ENCODE data around the gene FTCDNL1.

FTCDNL1 gene

DNA sequence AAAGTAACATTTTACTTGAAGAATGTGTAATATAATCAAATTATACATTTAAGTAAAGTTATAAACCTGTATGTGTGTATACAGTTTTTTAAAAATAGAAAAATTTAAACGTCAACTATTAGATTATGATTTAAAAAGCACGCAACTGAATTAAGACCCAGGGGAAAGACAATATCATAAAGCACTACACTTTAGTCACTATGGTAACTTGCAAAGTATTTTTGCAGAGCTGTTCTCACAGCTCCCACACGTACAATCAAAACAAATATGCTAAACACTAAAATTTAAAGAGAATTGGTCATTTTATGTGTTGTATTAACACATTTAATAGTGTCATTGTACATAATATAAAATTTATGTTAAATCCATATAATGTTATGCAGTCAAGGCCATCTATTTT, 59.7 kb downstream of the FTCDNL1 start:
- DNase-seq (ENCODE audit: low spot score) = no peak

DNA sequence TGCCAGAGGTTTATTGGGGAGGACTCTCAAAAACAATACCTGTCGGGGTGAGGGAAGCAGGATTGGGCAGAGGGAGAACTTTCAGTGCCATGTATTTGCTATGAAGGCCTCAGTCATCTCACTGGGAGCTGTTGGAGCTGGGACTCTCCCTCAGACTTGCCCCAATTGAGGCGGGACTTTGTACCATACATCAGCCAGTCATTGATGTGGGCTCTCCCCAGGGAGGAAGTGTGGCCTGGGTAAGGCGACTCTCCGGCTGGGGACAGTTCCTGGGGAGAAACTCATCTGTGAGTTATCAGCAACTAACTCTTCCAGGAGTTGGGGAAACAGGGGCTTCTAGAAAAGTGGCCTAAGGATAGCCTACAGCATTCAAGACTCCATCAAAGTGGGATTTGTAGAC, 66.5 kb downstream of the FTCDNL1 start:
- no peak for DNase-seq (ENCODE audit: low spot score)

DNA sequence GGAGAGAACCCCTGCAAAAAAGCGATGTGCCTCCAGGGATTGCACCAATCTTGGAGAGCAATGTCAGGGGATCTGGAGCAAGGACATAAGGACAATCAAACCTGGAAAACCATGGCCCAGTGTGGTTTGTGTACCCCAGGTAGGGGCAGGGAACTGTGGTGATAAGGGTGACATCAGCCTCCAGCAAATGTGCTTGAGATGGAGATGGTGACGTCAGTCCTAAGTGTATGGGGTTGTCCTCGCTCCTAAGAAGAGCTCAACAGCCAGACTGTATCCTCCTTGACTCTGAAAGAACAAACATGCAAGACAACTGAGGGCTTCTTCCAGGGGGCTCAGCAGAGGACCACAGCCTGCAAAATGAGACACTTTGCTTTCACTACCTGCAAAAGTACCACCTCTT, 71.4 kb downstream of the FTCDNL1 start:
- no peak for DNase-seq (ENCODE audit: low spot score)

DNA sequence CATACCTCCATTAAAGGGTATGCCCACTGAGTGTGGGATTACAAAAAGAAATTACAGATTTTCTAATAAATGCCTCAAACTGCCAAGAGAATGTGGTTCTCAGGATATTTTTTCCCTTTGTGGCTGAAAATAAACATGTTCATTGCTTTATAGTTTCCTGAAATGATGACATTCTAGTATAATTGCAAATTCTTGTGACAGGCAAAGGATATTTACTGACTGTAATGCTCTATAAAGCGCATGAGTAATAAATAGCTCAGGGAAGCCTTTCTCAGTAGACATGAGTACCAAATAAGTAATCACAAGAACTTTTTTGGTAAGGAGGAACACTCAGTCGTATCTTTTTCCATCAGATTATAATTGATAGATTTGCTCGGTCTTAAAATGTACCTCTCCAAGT, 72.3 kb downstream of the FTCDNL1 start:
- DNase-seq (ENCODE audit: low spot score) = no peak

DNA sequence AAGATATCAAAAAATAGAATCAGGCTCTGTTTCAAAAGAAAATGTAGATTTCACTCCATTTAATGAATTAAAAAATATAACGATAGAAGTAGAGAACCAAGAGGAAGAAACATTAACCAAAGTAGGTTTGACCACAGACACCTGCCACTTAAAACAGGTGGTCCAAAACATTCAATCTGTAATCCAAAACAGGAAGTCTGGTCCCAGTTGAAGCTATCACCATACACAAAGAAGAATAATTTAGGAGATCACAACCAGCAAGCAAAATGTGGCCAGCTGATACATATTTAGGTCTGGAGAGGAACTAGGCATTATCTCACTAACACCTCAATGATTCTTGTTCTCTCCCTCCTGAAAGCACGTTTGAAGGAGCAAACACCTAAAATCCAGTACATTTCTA, 73.1 kb downstream of the FTCDNL1 start:
- no peak for DNase-seq (ENCODE audit: low spot score)

DNA sequence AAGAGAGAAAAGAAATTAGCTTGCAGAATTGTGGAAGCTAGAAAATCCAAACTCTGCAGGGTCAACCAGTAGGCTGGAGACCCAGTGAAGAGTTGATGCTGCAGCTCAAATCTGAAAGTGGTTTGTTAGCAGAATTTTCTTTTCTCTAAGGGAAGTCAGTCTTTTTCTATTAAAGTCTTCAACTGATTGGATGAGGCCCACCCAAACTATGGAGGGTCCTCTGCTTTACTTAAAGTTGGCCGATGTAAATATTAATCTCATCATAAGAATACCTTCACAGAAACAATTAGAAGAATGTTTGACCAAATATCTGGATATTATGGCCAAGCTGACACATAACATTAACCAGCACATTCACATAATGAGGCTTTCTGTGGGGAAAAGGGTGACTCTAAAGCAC, 73.7 kb downstream of the FTCDNL1 start:
- DNase-seq (ENCODE audit: low spot score) = no peak

DNA sequence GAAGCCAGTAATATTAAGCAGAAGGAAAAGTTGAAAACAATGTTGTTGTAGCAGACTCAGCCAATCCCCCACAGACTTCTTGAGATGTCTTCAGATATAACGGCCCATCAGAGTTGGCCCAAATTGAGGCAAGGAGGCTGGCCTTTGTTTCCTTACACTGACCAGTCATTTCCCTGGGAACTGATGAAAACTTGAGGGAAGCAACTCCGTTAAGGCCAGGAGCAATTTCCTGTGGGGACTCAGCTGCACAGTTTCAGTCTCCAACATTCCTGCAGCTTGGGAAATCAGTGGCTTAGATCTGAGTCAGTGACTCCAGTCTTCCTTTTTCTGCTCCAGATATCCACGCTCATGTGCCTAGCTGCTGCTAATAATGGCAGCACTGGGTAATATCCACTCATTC, 75.7 kb downstream of the FTCDNL1 start:
- DNase-seq (ENCODE audit: low spot score) = no peak

DNA sequence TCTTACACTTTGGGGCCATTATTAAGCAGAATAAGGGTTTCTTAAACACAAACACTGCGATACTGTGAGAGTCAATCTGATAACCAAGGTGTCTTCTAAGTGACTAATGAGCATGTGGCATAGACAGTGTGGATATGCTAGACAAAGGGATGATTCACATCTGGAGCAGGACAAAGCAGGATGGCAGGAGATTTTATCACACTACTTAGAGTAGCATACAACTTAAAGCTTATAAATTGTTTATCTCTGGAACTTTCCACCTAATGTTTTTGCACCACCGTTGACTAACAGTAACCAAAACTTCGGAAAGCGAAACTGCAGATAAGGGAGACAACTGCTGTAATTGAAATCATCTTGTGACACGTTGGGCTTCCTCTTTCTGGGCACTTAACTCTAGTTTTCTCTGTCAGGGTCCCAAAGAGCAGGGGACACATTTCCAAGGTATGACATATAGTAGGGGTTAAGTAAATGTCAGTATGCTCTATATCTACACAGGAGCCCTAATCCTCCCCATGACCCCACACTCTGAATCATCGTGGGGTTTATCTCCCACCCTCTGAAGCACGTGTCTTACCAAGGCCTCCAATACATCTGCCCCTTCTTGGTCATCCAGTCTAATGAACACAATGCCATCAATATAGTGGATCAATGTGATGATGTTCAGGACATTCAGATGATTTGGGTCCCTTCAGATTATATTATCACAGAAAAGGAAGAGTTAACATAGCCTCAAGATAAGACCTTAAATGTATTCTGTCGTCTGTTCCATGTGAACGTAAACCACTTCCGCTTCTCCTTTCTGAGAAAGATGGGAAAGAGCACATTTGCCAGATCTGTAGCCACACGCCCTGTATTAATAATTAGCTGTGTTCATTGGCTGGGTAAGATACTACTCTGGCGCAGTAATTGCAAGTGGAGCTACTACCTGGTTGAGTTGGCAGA, 78.7 kb downstream of the FTCDNL1 start:
- no peak for DNase-seq (ENCODE audit: low spot score)

DNA sequence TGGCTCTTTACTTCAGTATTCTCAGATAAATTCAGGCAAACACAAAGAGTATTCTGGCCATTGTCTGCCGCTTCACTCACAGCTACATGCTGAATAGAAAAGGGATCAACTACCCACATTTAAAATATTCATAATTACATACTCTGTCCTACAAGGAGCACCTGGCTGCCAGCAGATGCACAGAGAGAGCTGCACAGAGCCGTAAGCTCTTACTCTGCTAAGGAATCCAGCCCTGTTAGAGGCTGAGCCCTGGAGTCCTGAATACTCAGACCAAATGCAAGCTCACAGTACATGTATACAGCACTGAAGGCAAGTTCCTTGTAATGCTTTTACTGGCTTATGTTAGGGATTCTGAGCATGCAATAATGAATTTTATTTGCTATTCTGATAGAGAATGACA, 80.3 kb downstream of the FTCDNL1 start:
- DNase-seq (ENCODE audit: low spot score) = no peak

DNA sequence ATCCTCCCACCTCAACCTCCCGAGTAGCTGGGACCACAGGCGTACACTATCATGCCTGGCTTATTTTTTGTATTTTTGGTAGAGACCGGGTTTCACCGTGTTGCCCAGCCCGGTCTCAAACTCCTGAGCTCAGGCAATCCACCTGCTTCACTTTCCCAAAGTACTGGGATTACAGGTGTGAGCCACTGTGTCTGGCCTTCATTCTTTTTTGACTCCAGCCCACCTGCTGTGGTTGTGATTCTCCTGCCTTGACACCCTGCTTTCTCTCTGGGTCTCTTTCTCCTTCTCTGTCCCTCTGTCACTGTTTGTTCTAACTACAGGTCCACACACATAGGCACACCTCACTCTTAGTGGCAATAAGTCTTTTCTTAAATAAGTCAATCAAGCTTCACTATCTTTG, 85.3 kb downstream of the FTCDNL1 start:
- DNase-seq (ENCODE audit: low spot score) = no peak

DNA sequence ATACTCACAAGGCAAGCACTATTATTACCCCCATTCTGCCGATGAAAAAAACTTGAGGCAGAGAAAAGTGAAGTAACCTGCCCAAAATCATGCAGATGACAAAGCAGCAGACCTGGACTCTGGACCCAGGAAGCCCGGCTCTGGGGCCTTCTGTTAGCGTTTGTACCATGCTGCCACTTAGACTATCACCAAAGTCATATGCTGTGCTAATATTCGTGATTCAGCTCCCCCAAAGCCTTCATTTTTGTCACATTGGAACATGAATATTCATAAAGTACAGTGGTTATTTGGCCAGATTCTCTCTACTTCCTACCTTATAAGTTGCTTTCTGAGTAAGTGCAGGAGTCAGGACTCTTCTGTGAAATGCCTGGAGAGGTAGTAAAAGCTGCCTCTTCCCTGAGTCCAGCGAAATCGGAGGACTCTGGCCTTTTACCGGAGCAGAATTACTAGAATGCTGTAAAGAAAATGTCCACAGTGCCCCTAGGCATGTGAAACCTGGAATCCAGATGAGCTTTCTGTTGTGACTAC, 86.7 kb downstream of the FTCDNL1 start:
- DNase-seq (ENCODE audit: low spot score) = peak; percentile 35

DNA sequence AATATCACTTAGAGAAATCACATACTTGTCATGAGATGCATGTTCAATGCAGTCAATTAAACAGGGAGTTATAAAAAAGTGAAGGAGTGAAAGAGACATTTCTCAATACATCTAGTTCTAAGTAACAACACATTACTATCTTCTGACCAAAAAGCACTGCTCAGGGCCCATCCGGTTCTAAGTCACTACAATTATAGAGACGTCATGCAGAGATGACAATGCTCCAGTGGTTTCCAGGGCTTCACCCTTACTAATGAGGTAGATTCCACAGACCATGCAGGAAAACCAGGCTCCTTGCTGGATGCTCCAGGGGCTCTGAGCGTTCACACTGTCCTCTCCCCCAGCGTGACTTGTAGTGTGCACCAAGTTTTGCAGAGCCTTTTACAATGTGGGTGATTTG, 88.0 kb downstream of the FTCDNL1 start:
- DNase-seq (ENCODE audit: low spot score) = no peak

DNA sequence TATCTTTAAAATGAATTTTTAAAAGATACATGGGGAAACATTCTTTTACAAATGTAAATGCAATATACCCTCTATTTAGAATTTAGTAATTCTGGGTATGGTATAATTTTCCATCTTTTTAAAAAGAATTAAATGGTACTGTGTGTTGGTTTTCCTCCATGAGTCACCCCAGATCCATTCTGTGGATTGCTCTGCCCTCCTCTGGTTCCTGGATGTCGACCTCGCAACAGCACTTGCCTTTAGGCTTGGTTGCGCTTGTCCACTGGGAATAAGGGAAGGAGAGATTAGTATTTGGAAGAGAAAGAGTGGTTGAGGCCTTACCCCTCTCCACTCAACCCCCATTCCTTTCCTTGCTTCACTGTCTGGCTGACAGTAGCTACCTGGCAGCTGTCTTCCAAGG, 90.4 kb downstream of the FTCDNL1 start:
- DNase-seq (ENCODE audit: low spot score) = no peak

DNA sequence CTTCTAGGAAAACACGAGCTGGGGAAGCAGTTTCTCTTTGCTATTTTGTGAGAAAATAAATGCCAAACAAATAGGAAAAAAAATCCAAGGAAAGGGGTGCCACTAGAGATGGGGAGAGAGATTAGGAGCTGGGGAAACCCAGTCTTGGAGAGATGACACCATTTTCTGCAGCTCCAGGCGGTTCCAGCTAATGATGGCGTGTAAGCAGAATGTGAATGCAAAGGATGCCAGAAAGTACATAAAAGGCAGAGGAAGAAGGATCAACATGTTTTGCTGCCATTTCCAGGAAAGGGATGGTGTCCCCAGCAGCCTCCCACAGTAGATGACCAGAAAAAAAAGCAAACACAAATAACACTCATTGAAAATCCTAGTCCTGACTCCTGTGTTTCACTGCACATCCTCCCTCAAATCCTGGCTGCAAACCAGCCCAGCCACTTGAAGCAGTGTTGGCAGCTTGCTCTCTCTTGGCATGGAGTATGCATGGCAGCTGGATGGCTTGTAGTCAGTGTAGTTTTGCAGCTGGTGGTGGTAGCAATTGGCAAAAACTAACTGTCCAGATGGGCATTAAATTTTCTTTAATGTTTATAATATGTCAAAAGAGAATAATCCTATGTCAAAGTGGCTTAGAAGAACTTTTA, 93.6 kb downstream of the FTCDNL1 start:
- DNase-seq (ENCODE audit: low spot score) = no peak

DNA sequence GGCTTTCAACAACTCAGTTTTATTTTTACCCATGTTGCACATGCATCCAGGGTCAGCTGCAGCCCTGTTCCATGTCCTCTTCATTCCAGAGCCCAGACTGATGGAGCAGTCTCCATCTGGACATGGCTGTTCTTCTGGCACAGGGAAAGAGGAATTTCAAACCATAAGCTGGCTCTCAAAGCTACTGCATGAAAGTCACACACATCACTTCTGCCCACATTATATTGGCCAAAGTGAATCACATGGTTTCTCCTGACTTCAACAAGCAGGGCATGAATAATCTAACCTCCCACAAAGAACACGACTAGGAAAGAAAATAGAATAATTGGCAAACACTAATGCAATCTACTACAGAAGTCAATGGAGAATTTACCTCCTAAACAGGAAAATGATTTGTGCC, 94.2 kb downstream of the FTCDNL1 start:
- no peak for DNase-seq (ENCODE audit: low spot score)

DNA sequence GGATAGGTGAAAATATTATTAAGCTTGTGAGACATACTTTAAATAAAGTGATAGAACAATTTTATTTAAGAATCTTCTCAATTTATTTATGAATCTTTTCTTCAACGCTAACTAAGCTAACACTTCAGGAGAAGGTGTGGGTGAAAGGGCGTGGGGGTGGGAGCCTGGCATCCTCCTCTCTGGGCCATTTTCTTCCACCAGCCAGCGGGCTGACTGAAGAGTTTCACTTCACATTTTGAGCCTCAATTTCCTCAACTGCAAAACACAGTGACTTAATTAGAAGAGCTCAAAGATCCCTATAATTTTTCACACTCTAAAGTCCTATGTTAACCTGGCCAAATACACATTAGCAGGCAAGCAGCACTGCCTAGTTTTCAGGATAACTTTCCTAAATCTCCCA, 94.8 kb downstream of the FTCDNL1 start:
- DNase-seq (ENCODE audit: low spot score) = no peak

DNA sequence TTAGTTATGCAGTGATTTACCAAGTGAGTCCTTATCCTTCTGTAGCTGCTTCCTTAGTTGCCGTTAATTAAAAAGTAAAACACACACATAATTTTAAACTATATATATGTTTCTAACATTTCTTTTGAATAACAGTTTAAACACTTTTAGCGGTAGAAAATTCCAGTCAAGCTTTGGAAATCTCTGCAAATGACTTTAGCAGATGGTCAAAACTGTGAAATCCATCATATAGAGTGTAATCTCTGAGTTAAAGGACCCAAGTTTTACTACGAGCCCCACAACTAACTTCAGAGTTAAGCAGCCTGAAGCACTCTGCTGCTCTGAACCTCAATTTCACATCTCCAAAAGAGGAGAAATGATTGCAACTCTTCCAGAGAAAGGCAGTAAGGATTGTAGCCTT, 96.2 kb downstream of the FTCDNL1 start:
- DNase-seq (ENCODE audit: low spot score) = no peak

DNA sequence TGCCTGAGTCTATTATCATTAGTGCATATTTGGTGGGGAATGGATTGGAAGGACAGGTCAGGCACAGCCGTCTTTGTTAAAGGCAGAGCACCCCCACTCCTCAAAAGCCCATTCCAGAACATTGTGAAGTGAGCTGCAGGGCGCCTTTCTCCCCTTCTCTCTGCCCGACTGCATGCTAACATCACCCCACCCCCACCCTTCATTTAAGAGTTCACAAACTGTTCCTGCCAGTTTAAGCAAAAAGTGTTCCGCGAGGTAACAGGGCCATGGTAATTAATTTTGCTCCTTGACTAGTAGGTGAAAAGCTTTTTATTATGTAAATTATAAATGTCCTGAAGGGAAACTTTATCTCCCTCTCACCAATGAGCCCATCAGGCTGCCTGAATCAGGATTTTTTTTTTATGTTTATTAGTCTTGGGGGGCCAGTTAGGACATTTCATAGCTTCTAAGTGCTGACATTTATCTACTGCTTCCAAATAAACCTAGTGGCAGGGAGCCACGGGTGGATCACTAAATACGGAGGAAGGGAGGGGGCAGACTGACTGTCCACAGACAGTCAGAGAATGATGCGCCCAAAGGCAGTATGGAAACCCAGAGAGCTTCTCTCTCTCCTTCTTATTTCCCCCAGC, 99.4 kb downstream of the FTCDNL1 start:
- no peak for DNase-seq (ENCODE audit: low spot score)

DNA sequence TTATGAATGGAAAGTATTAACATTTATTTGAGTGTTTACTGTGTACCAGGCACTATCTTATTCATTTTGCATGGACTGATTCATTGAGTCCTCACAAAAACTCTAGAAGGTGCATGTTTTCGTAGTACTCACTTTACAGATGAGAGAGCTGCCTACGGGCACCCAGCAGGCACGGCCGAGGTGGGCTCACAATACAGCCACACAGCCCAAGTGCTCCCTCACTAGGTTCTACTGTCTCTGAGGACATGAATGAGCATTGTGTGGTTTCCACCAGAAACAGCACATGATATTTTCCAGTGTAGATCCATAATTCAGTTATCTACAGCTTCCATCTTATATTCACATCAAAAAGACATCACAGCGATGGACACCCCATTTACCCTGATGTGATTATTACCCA, 101.4 kb downstream of the FTCDNL1 start:
- no peak for DNase-seq (ENCODE audit: low spot score)

DNA sequence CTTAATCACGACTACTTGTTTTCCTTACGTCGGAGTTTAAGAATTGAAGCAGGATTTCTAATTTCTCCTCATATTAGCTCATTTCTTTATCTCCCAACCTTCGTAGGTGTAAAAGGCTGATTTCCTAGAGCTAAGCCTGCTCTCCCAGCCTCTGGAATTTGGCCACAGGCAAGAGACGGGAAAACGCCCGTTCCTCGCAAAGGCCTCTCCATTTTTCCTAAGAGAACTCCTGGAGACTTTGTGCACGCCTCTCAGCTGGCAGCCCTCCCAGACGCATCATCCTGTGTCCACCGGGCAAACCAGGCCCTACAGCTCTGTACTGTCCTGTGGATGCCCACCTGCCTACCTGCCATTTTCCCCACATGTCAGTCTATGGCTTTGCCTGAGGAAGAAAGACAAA, 106.3 kb downstream of the FTCDNL1 start:
- DNase-seq (ENCODE audit: low spot score) = no peak

DNA sequence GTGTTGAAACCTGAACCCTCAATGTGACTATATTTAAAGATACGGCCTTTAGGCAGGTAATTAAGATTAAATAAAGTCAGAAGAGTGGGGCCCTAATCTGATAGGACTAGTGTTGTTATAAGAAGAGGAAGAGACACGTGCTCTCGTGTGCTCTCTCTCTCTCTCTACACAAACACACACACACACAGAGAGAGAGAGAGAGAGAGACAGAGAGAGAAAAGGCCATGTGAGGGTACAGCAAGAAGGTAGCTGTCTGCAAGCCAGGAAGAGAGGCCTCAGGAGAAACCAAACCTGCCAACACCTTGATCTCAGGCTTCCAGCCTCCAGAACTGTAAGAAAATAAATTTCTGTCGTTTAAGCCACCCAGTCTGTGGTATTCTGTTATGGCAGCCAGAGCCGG, 106.7 kb downstream of the FTCDNL1 start:
- DNase-seq (ENCODE audit: low spot score) = no peak

DNA sequence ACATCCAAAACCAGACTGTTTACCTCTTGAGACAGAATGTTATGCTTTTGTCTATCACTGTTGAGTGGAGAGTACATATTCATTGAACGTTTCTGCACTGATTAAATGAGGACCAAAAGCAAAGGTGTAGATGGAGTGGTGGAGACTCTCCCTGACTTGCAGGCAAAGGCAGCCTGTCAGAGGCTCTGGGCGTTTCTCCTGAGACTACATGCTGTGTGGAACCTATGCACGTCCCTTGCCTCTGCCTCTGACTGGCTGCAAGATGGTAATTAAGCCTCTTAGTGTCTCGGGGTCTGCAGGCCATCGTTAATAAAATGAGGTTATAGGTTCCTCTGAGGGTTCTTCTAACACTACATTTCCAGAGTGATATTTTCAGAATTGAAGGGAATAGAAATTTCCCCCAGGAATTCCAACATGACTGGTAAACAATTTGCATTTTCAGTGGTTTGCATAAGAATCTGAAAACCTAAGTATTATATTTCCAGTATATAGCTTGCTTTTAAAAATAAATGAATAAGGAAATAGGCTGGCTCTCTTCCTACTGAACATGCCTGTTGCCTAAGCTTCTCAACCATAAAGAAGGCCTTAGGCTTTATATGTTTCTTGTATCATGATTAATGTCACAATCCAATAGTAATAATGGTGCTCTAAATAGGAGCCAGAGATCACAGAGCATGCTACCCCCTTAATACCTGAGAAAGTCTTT, 107.4 kb downstream of the FTCDNL1 start:
- no peak for DNase-seq (ENCODE audit: low spot score)

All from HuH-7.5 (cell line).